Measurements from ENCODE around the gene CUX1.
A peak's percentile ranks its signal among the peaks of the same experiment; 100 is the strongest.

CUX1 gene

DNA sequence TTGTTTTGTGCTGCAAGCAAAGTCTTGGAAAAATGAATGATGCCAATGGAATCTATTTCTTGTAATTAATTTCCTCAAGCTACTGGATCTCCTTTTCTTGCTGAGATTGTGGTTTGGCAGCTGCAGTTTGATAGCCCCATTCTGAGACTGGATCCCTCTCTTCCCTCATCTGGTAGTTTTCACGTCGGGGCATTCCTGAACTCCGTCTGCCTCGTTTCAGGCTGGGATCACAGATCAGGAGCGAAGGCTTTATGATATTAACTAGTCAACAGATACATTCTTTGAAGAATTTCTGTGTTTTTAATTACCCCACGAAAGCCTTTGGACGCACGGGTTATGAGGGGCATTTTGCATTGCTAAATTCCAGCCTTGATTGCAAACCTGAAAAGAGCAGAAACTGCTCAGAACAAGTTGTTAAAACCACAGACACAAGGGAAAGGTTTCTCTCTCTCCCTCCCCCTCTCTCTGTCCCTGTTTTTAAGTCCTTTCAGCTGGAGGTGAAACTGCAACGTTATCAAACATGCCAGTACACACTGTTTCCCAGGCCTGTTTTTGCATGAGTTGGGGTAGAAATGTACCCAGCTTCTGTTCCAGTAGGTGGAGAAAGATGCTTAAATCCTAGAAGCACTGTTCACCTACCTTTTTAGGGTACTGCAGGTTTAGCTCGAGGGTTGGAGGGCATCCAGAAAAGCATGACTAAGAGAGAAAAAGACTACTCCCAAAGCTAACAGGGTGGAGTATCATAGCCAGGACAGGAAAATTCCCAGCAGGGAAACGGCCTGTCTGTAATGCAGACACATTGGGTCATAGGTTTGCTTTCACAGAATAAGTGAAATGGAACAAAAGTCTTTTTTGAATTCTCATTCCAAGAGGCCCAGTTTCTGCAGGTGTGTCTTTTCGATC is 124.3 kb downstream of the CUX1 start:
- DNase-seq = peak; percentile 51

DNA sequence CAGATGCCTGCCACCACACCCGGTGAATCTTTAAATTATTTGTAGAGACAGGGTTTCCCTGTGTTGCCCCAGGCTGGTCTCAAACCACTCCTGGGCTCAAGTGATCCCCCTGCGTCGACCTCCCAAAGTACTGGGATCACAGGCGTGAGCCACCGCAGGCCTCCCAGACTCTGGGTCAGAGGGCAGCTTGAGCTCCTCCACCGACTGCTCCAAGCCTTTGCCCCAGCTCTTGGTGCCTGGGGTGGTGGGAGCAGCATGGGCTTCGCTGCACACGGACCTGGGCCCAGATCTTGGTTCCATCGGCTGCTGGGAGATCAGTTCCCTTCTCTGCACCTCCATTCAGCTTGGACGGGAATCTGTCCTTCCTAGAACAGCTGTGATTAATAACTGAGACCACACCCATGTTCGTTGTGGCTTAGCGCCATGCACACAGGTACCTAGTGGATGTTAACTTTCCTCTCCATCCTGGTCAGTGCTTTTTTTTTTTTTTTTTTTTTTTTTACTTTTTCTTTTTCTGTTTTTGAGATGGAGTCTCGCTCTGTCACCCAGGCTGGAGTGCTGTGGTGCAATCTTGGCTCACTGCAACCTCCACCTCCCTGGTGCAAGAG is 125.3 kb downstream of the CUX1 start:
- DNase-seq = no peak

- DNase-seq = no peak
Measured at GRCh38 chr7:101943306-101943705, 125.9 kb downstream of the CUX1 start.

- no peak for DNase-seq
Measured at GRCh38 chr7:101943889-101944600, 126.6 kb downstream of the CUX1 start.

DNA sequence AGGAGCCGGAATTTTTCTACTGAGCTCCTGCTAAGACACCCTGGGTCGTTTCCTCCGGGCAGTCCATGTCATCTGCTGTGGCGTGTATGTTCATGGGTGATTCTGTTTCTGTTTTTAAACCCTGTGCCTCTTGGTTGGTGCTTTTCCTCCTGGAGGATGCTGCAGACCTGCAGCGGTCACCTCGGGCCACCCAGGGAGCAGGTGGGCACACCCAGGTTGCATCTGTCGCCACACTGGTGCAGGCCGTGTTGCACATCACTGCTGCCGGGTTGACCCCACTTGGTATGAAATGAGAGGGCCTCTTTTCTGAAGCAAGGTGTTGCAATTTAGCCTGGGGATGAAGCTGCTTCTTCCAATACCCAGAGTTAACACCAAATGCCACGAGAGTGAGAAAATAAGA is 127.2 kb downstream of the CUX1 start:
- DNase-seq = no peak

GRCh38 chr7:101945034-101945758 is 127.8 kb downstream of the CUX1 start:
- no peak for DNase-seq

DNA sequence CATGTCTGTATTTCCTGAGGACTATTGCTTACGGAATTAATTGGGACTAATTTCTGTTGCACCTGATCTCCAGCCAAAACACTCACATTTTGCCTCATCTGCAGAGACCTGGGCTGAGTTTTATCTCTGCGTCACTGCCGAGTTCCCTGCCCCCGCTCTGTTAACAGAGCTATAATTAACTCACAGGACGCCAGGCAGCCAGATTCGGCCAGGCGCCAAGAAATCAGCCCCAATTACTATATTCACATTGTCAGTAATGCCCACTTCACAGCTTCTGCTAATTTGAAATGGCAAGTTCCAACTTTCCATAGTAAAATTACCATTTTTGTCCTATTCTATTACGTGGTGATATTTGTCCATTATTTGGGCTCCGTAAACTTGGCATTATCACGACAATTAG is 130.5 kb downstream of the CUX1 start:
- DNase-seq = peak; percentile 77

- DNase-seq = no peak
Measured at GRCh38 chr7:101948650-101949049, 131.2 kb downstream of the CUX1 start.

DNA sequence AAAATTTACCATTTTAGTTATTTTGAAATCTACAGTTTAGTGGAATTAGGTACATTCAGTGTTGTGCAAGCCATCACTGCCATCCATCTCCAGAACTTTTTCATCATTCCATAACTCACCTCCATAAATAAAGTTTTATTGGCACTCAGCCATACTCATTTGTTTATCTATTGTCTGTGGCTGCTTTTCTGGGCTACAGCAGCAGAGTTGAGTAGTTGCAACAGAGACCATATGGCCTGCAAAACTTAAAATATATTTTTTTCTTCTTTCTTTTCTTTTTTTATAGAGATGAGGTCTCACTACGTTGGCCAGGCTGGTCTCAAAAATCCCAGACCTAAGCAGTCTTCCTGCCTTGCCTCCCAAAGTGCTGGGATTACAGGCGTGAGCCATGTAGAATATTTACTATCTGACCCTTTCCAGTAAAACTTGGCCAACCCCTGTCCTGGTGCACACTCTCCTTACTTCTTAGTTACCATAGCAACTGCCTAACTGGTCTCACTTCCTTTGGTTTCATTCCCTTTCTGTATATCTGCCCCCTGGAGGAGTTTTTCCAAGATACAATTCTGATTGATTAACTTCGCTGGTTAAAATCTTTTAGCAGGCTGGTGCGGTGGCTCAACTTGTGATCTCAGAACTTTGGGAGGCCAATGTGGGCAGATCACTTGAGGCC is 133.2 kb downstream of the CUX1 start:
- peak; percentile 45 for DNase-seq

GRCh38 chr7:101951757-101952156 is 134.3 kb downstream of the CUX1 start:
- DNase-seq = no peak

- no peak for DNase-seq
Measured at GRCh38 chr7:101952355-101953247, 135.2 kb downstream of the CUX1 start.

GRCh38 chr7:101953248-101953819 is 135.9 kb downstream of the CUX1 start:
- DNase-seq = peak; percentile 19

DNA sequence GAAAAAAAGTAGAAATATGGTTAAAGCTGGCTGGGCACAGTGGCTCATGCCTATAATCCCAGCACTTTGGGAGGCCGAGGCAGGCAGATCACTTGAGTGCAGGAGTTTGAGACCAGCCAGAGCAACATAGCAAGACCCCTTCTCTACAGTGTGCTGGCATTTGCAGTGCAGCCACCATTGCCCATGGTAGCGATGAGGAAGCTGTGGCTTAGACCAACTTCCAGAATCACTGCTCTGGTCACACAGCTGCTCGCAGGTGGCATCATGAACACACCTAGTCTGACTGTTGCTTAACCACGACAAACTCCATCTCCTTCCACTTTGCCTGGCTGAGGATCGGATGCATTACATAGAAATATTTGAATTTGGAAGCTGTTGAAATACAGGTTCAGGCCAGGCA is 137.1 kb downstream of the CUX1 start:
- no peak for DNase-seq

DNA sequence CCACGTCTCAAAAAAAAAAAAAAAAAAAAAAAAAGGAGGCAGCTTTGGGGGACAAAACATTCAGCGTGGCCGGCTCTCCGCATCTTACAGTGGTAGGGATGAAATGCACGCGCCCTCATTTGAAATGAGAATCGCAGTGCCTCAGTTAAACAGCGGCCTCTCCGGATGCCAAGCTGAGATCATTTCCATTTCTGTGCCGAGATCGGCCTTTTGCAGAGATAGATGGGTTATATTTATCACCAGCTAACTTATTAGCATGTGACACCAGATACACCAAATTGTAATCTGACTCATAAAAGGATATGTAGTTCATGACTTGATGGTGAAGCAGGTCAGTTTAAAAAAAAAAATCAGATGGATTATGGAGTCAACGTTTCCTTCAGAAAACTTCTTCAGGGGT is 138.7 kb downstream of the CUX1 start:
- no peak for DNase-seq

DNA sequence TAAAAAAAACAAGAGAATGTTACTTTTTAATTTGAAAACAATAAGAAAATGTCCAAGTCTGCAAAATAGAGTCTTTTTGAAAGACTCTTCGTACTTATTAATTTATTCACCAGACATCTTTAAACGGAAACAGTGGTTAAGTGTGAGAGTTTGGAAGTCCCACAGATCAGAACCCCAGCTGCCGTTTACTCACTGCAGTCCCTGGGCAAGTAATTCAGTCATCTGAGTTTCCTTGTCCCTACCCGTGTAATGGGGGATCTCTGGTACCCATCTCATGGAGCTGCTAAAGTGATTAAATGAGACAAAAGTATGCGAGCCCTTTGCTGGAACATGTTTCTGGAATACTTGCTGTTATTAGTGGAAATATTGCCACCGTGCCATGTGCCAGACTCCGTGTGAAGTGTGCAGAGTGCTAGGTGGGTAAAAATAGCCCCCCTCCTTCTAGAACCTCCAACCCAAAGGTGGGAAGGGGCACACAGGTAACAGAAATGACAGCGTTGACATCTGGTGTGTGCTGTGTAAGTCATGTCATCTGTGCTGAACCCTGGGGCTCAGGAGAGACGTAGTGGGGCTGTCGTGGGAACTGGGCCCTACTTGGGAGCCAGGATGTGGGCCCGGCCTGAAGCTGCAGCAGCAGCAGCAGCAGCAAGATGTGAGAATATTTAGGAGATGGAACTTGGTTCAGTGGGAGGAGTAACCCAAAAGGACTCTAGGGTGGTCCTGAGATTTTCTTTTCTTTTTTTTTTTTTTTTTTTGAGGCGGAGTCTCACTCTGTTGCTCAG is 140.5 kb downstream of the CUX1 start:
- no peak for DNase-seq

DNA sequence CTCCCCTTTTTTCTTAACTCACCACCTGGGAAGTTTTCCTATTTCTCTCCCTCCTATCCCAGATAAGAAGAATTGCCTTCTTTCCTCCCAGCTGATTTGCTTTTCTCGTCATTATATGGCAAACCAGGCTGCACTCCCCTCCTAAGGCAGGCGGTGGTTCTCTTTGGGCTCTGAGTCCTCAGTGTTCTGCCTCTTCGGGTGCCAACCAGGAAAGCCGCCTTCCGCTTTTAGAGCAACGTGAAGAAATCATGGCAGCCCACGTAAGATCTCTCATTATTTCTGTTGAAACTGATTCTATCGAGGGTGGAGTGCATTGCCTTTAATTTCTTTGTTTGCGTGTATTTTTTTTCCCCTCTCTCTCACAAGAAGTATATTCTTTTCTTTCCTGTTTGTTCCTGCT is 141.9 kb downstream of the CUX1 start:
- DNase-seq = no peak

- no peak for DNase-seq
Measured at GRCh38 chr7:101959829-101960228, 142.4 kb downstream of the CUX1 start.

DNA sequence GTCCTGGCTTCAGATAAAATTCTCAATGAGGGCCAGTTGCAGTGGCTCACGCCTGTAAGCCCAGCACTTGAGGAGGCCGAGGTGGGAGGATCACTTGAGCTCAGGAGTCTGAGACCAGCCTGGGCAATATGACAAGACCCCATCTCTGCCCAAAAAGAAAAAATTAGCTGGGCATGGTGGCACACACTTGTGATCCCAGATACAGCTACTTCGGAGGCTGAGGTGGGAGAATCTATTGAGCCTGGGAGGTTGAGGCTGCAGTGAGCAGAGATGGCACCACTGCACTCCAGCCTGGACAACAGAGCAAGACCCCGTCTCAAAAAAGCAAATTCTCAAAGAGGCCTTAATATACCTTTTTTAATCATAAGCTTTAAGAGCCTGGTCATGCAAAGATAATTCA is 142.9 kb downstream of the CUX1 start:
- DNase-seq = no peak

DNA sequence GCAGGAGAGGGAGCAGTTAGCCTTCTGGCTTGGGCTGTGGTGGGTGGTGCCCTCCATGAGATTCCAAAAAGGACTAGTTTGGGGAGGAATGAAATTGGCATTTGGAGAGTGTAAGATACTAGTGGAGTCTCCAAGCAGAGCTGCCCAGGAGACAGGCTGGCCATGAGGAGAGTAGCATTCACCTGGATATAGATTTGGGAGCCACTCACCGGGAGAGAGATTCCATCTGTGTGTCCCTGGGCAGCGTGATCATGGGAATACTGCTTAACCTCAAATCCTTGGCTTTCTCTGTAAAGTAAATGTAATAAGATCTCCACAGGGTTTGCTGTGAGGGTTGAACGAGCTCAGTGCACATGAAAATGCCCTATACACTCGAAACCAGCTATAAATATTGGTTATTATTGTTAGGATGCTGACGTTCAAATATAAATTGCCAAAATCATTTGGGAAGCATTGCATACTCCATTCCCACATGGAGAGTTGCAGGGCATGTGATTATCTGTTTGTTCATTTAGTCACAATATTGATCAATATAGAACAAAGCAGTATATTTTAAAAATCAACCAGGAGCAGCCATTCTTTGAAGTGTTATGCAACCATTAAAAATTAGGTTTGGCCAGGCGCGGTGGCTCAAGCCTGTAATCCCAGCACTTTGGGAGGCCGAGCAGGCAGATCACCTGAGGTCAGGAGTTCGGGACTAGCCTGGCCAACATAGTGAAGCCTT is 143.7 kb downstream of the CUX1 start:
- DNase-seq = no peak

DNA sequence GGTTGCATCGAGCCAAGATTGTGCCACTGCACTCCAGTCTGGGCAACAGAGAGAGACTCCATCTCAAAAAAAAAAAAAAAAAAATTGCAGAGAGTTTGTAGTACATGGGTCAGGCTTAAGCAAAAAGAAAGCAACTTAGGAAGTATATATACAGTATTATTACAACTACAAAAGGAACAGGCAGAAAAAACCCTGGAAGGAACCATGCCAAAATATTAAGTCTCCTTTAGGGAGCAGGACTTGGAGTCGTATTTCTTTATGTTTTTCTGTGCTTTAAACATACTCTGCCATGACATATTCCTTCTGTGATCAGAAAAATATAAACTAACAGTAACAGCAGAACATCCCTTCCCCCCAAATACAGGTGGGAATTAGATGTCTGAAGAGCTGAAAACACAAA is 144.4 kb downstream of the CUX1 start:
- DNase-seq = no peak

All from hematopoietic multipotent progenitor cell treated with erythropoietin and hydrocortisone succinate and interleukin-3 and kit ligand, for 6 days (in vitro differentiated cells).